ENCODE measurements around the gene WDR7.

WDR7 gene

GRCh38 chr18:56658261-56658660 is 7.1 kb downstream of the WDR7 start:
- DNase-seq: no peak

- DNase-seq: no peak
Measured at GRCh38 chr18:56659111-56659510, 8.0 kb downstream of the WDR7 start.

- DNase-seq: no peak
Measured at GRCh38 chr18:56660655-56661054, 9.5 kb downstream of the WDR7 start.

GRCh38 chr18:56661360-56662062 is 10.4 kb downstream of the WDR7 start:
- no peak for DNase-seq

- DNase-seq: no peak
Measured at GRCh38 chr18:56662063-56662408, 10.9 kb downstream of the WDR7 start.

GRCh38 chr18:56662502-56662901 is 11.3 kb downstream of the WDR7 start:
- DNase-seq: no peak

GRCh38 chr18:56662902-56663301 is 11.7 kb downstream of the WDR7 start:
- no peak for DNase-seq

GRCh38 chr18:56672391-56672790 is 21.2 kb downstream of the WDR7 start:
- DNase-seq: no peak

GRCh38 chr18:56672981-56673380 is 21.8 kb downstream of the WDR7 start:
- DNase-seq: no peak

GRCh38 chr18:56676639-56677038 is 25.5 kb downstream of the WDR7 start:
- DNase-seq: no peak

GRCh38 chr18:56678836-56679565 is 27.8 kb downstream of the WDR7 start:
- DNase-seq: no peak

- DNase-seq: no peak
Measured at GRCh38 chr18:56684277-56684676, 33.1 kb downstream of the WDR7 start.

- DNase-seq: no peak
Measured at GRCh38 chr18:56691530-56691929, 40.4 kb downstream of the WDR7 start.

GRCh38 chr18:56696966-56697365 is 45.8 kb downstream of the WDR7 start:
- DNase-seq: no peak

- no peak for DNase-seq
Measured at GRCh38 chr18:56702946-56703345, 51.8 kb downstream of the WDR7 start.

- no peak for DNase-seq
Measured at GRCh38 chr18:56709463-56709862, 58.3 kb downstream of the WDR7 start.

GRCh38 chr18:56711708-56712445 is 60.7 kb downstream of the WDR7 start:
- DNase-seq: no peak

GRCh38 chr18:56712761-56713160 is 61.6 kb downstream of the WDR7 start:
- no peak for DNase-seq

GRCh38 chr18:56715121-56715520 is 64.0 kb downstream of the WDR7 start:
- no peak for DNase-seq

GRCh38 chr18:56716692-56717146 is 65.6 kb downstream of the WDR7 start:
- DNase-seq: no peak

- DNase-seq: no peak
Measured at GRCh38 chr18:56721031-56721430, 69.9 kb downstream of the WDR7 start.

GRCh38 chr18:56721491-56721890 is 70.3 kb downstream of the WDR7 start:
- no peak for DNase-seq

- no peak for DNase-seq
Measured at GRCh38 chr18:56722518-56722917, 71.4 kb downstream of the WDR7 start.

- DNase-seq: no peak
Measured at GRCh38 chr18:56723068-56723467, 71.9 kb downstream of the WDR7 start.

All from femur (tissue), 1 donor.